Tongue (tissue), 2 donors: ENCODE measurements around the gene VIM. TPM values are rescaled to one million over a fixed set of nuclear protein-coding genes. Genes with fewer than 3 reads are reported as not detected.
"Not testable (repeated sequence)": the region's sequence is repeated elsewhere in the genome, so short reads cannot be mapped to it uniquely, and the experiment has no call there.

Experiments
- DNase-seq: peaks from one replicate; pipeline ENCODE4 v3.0.0-alpha.2; 2015
- total RNA-seq: library from RNA; depleted of rRNA; stranded (reverse); fragments of >200 nt; gene quantifications from one replicate; pipeline ENCODE4 v1.2.3, GENCODE V29; 2014

Gene VIM
- total RNA-seq, 1 donor from 2014 or later, result 1,559 TPM

GRCh38 chr10:17256627-17257026 lies 28.6 kb downstream of the VIM start:
- DNase-seq, result no peak

- DNase-seq, result peak; percentile 89
These were observed 29.7 kb downstream of the VIM start for GRCh38 chr10:17257466-17258321.

DNA sequence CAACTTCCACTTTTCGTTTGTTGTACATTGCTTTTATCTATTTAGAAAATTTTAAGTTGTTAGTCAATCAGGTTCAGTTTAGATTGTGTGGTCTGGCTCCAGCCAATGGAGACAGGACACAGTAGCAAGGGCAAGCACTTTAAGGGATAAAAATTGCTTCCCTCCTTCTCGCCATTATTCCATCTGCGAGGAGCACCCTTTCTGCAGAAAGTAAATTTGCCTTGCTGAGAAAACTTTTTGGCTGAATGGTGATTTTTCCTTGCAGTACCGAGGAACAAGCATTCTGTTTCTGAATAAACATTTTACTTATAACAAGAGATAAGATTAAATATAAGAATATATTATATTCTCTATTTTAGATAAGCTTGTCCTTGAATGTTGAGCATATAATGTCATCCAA lies 34.5 kb downstream of the VIM start:
- DNase-seq, result no peak

DNA sequence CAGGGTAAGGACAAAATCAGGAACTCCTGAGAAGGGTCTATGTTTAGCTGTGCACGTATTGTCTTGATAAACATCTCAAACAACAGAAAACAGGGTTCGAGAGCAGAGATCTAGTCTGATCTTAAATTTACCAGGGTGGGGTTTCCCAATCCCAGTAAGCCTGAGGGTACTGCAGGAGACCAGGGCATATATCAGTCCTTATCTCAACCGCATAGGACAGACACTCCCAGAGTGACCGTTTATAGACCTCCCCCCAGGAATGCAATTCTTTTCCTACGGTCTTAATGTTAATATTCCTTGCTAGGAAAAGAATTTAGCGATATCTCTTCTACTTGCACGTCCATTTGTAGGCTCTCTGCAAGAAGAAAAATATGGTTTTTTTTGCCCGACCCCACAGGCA lies 35.5 kb downstream of the VIM start:
- no peak for DNase-seq

DNA sequence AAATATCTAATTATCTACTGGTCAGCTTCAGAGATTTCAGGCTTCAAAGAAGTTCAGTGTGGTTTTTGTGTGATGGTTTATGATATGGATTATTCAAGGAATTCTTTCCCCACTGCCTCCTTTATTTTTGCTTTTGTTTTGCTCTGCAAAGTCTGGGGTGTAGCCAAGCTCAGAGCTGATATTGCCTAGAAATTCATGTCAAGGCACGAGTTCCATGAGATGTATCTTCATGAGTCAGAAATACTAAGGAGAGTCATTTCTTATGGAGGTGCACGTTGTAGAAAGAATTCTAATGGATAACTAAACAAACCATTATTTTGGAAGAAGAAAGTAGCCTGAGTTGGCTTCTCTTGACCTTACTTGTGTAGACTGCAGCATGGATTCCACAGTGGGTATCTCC lies 37.4 kb downstream of the VIM start:
- DNase-seq, result no peak

GRCh38 chr10:17266549-17266948 lies 38.5 kb downstream of the VIM start:
- DNase-seq, result not testable (repeated sequence)

DNA sequence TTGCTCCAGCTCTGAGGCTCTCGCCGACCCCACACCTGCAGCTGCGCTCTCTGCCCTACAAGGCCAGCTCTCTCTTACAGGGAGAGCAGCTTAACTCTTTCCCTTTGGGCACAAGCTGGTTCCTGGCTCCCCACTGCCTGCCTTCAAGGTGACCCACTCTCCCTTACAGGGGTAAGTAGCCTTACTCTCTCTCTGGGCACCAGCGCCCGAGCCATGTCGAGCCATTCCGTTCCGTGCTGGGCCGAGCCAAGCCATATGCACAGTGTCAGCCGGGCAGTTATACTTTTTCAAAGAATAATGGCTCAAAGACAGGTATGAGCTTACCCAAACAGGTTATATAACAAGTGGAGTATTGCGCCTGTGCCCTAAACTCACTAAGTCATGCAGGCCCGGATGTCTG lies 44.6 kb downstream of the VIM start:
- no peak for DNase-seq

- DNase-seq, result no peak
These were observed 45.4 kb downstream of the VIM start for GRCh38 chr10:17273403-17273802.

DNA sequence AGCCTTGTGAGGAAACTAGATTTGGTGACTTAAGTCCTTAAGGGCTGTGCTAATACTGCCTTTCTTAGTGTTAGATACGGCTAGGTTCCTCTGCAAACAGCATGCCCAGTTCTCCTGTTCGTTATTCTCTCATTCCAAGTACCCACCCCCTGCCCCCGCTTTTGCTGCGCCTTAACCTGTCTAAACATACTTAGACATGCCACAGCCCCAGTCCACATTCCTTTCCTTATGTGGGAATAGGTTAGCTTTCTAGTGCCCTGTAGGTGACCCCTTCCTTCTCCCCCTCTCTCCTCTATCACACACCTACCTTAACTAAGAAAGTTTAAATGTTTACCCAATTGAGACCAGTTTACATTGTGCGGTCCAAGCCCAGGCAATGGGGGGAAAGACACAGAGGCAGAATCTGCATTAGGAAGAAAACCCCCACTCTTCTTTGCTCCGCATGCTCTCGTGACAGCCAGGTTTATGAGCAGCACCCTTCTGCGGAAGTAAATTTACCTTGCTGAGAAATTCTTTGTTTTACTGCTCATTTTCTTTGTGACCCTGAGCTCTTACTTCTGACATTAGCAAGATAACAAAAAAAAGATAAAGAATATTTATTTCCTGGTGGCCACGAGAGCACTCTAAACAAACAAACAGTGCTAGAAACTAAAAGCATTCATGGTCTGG lies 48.8 kb downstream of the VIM start:
- DNase-seq, result no peak

DNA sequence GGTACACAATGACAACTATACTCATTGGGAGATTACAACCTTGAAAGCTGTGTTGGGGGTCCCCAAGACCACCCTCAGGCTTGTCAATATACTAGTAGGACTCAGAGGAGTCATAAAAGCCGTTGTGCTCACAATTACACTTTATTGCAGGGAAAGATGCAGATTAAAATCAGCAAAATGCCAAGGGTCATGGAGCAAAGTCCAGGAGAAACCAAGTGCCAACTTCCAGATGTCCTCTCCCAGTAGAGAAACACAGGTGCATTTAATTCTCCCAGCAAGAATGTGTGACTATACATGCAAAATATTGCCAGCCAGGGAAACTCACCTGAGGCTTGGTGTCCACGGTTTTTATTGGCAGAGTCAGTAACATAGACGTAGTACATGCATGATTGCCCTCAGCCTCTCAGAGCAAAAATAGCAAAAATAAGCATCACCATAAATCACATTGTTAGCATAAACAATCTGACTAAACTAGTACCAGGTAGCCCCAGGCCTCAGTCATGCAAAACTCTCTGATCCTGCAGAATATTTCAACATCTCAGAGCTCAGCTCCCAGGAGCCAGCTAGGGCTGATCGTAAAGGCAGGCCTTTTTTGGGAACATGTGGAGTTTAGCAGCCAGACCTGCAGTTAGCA lies 50.7 kb downstream of the VIM start:
- DNase-seq, result no peak

GRCh38 chr10:17282311-17282710 lies 54.3 kb downstream of the VIM start:
- no peak for DNase-seq

- DNase-seq, result no peak
These were observed 58.8 kb downstream of the VIM start for GRCh38 chr10:17286562-17287550.

Other genes with a start within 250 kb of the VIM start
- 3.5 TPM for gene CUBN, start 98.4 kb upstream of the VIM start, total RNA-seq
- gene TRDMT1, start 26.6 kb upstream of the VIM start, total RNA-seq, result 14.4 TPM
- 2.9 TPM for gene ST8SIA6, start 226.4 kb downstream of the VIM start, total RNA-seq